ENCODE measurements around the gene RBMS3.

DNA sequence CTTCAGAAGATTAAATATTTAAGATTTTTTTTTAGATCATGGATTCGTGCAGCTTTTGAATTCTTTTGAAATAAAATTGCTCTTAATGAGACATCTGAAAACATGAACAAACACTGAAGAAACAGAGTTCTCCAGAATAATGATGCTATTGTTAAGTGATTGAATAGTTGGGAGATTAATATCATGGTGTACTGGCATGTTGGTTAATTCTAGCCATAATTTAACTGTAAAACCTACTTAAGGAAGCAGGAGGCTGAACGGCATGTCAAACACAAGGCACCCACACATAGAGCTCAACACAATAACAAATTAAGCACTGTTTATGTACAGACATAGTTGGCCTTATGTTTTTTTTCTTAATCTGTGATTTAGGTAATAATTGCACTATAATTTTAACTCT, 185.6 kb downstream of the RBMS3 start:
- TF ChIP-seq CTCF (IDR thresholded peaks at IDR 0.05) (no peak), POLR2AphosphoS5 (IDR thresholded peaks at IDR 0.05) (no peak), POLR2A (IDR thresholded peaks at IDR 0.05) (no peak)
